NCI-H82 treated with DMSO at 0.1 percent for 48 hours (cell line): Measurements from ENCODE around the gene TSPAN32.

ENCODE experiments used
- DNase-seq: peaks from one replicate; lab custom pipeline; 2025; ENCODE audit not compliant: unreplicated experiment; lab: John Stamatoyannopoulos, UW

The TSPAN32 gene

GRCh38 chr11:2314136-2314524 is 12.3 kb downstream of the TSPAN32 start:
- no peak for DNase-seq

GRCh38 chr11:2314525-2315394 is 12.9 kb downstream of the TSPAN32 start:
- DNase-seq, result no peak

GRCh38 chr11:2315395-2316168 is 13.8 kb downstream of the TSPAN32 start:
- no peak for DNase-seq

GRCh38 chr11:2316169-2316962 is 14.6 kb downstream of the TSPAN32 start:
- no peak for DNase-seq

GRCh38 chr11:2316963-2317244 is 15.1 kb downstream of the TSPAN32 start:
- no peak for DNase-seq

- DNase-seq, result no peak
Measured at GRCh38 chr11:2317354-2318050, 15.7 kb downstream of the TSPAN32 start.

GRCh38 chr11:2318123-2318522 is 16.3 kb downstream of the TSPAN32 start:
- no peak for DNase-seq

- no peak for DNase-seq
Measured at GRCh38 chr11:2318707-2319106, 16.9 kb downstream of the TSPAN32 start.

- DNase-seq, result no peak
Measured at GRCh38 chr11:2319791-2320472, 18.1 kb downstream of the TSPAN32 start.

- no peak for DNase-seq
Measured at GRCh38 chr11:2320568-2321310, 18.9 kb downstream of the TSPAN32 start.

GRCh38 chr11:2321311-2321683 is 19.5 kb downstream of the TSPAN32 start:
- no peak for DNase-seq

- no peak for DNase-seq
Measured at GRCh38 chr11:2325123-2325522, 23.3 kb downstream of the TSPAN32 start.

- no peak for DNase-seq
Measured at GRCh38 chr11:2325719-2326118, 23.9 kb downstream of the TSPAN32 start.

- DNase-seq, result no peak
Measured at GRCh38 chr11:2327032-2327431, 25.2 kb downstream of the TSPAN32 start.

- DNase-seq, result no peak
Measured at GRCh38 chr11:2328021-2328420, 26.2 kb downstream of the TSPAN32 start.

GRCh38 chr11:2328656-2329354 is 27.0 kb downstream of the TSPAN32 start:
- DNase-seq, result no peak

GRCh38 chr11:2329551-2329950 is 27.7 kb downstream of the TSPAN32 start:
- no peak for DNase-seq

- no peak for DNase-seq
Measured at GRCh38 chr11:2330696-2331095, 28.9 kb downstream of the TSPAN32 start.

- DNase-seq, result no peak
Measured at GRCh38 chr11:2331404-2331803, 29.6 kb downstream of the TSPAN32 start.
